HG02870 (cell line): Measurements from ENCODE around the gene LGALS3BP.
"Not testable (repeated sequence)": the region's sequence is repeated elsewhere in the genome, so short reads cannot be mapped to it uniquely, and the experiment has no call there.

Experiments
- ATAC-seq: cut with Tn5 transposase; IDR thresholded peaks from one replicate; pipeline ENCODE4 v1.9.1; 2021; ENCODE audit warnings: mild to moderate bottlenecking, moderate library complexity; ENCODE audit not compliant: unreplicated experiment

LGALS3BP gene

DNA sequence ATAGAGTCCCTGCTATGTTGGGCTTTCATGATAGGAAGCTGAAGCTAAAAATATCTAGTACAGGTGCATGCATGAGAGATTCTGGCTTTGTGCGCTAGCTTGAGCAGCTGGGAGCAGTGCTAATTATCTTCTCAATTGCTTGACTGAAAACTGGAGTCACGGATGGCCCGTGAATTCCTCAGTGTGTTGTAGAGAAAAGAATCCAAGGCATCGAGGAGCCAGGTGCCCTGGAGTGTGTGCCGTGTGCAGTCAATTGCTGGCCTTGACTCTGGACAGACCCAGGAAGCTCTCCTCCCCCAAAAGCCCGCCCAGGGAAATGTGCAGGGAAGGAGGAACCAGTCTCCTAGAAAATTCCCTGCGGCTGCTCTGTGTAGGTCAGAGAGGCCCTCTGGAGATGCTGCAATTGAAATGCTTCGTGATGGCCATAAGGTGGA is 14.2 kb downstream of the LGALS3BP start:
- ATAC-seq = no peak

GRCh38 chr17:78963378-78963777 is 16.3 kb downstream of the LGALS3BP start:
- no peak for ATAC-seq

- not testable (repeated sequence) for ATAC-seq
Measured at GRCh38 chr17:78962984-78963348, 16.8 kb downstream of the LGALS3BP start.

DNA sequence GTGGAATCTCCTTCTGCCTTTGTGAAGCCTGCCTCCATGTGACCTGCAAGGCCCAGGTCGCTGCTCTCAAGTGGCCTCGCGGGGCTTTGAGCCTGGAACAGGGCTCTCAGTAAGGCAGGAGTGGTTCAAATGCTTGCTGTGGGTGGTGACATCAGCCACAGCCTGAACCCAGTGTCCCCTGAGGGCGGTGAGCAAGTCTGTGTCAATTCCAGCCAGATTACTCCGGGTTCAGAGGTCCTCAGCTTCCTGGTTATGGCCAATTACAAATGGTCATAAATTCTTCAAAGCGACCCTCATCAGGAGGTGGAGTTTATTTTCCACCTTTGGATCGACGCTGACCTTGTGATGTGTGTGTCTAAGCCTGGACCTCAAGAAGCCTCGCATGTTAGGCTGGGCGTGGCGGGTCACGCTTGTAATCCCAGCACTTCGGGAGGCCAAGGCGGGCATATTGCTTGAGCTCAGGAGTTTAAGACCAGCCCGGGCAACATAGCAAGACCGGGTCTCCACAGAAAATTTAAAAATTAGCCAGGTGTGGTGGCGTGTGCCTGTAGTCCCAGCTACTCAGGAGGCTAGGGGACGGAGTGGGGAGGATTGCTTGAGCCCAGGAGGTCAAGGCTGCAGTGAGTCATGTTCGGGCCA is 17.3 kb downstream of the LGALS3BP start:
- no peak for ATAC-seq

DNA sequence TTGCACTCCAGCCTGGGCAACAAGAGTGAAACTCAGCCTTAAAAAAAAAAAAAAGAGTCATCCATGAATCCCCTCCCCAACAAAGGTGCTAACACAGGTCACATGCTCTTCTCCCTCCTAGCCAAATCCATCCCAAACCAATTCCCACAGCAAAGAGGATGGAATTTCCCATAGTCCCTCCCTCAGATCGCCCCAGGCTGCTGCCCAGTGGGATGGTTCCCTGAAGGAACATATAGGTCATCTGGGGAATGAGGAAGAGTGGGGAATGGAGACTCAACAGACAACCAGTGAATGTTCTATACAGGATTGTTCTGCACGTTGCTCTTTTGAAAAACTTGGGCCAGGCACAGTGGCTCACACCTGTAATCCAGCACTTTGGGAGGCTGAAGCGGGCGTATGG is 18.2 kb downstream of the LGALS3BP start:
- ATAC-seq = no peak

DNA sequence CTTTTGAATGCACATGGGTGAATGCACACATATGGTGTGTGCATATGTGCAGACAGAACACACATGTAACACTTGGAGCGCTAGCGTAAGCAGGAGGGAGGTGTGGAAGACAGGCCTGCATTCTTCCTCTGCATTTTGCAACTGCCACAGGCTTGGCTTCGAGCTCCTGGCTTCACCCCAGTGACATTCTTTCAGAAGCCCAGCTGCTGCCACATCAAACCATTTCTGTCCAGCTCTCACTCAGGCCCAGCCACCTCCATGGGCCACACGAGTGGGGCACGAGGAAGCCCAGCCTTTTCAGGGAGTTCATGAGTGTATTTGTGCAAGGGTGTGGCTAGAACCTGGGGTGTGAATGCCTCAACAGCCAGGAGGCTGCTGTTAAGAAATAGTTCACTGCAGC is 18.8 kb downstream of the LGALS3BP start:
- no peak for ATAC-seq

GRCh38 chr17:78959803-78960202 is 19.9 kb downstream of the LGALS3BP start:
- ATAC-seq = no peak

- no peak for ATAC-seq
Measured at GRCh38 chr17:78958641-78959127, 21.0 kb downstream of the LGALS3BP start.

- ATAC-seq = no peak
Measured at GRCh38 chr17:78957128-78957527, 22.6 kb downstream of the LGALS3BP start.

DNA sequence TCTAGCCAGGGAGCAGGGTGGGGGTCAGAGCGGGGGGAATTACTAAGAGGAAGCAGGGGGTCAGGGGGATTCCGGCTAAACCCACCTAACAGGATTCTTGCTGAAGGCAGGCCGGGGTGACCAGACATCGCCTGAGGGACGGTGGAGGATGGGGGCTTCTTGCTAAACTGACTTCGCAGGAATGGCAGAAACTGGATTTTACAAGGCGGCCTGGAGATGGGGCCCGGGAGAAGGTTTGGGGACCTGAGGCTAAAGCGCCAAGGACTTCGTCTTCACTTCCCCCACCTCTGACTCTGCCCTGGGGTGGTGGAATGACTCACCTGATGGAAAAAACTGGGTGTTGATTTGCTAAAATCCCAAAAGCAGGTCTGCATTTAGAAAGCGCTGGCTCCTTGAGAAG is 23.5 kb downstream of the LGALS3BP start:
- no peak for ATAC-seq

DNA sequence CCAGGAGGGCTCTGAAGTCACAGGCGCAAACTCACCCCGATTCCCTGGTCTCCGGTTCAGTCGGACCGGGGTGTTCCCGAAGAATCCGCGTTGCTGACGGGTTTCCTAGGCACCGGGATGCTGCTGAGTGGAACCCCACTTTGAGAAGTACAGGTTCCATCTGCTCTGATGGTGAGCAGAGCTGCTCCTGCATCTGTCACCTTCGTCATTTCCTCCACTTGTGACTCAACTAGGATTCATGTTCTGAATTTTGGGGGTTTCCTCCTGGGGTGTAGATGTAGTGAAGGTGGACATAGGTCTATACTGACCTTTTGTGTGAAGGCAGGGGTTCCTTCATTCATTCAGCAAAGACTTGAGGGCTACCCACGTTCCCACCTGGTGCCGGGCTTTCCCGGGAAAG is 25.0 kb downstream of the LGALS3BP start:
- ATAC-seq = no peak

- ATAC-seq = no peak
Measured at GRCh38 chr17:78953356-78954350, 26.1 kb downstream of the LGALS3BP start.

DNA sequence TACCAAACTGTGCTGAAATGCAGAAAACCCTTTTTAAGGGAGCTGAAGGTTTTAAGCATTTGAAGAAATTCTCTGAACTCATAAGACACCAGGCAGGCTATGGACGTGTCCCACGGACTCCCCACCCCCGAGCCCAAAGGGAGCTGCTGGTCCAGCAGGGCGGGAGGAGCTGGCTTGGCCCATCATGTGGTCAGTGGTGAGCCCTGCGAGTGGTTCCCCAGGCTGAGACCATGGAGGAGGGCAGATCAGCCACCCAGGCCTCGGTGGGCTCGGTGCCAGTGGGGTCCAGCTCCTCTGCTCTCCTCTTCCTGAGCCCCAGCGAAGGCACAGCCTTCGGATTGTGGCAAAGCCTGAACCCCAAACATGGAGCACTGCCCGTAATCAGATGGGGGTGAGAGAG is 27.0 kb downstream of the LGALS3BP start:
- no peak for ATAC-seq

DNA sequence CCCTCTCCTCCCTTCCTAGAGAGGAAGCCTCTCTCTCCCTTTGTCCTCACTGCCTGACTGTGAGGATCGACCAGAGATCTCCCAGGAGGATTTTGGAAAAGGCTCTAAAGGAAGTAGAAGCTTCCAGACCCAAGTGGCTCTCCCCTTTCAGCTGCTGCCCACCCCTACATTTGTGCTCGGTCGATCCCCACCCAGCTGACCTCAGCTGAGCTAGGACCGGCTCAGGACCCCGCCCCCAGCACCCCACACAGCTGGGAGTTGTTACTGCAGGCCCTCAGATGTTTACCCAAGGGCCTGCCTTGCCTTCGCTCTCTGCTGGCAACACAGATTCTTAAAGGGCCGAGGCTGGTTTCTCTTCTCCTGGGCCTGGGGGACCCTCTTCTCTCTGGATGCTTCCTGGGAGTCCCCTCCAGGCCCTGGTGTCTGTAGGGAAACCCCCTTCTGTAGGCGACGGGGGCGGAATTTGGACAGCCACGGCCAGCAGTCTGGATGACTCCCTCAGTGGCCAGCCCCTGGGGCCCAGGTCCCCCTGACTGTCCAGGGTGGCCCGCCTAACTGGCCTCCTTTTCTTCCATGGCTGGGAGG is 27.7 kb downstream of the LGALS3BP start:
- ATAC-seq = no peak

DNA sequence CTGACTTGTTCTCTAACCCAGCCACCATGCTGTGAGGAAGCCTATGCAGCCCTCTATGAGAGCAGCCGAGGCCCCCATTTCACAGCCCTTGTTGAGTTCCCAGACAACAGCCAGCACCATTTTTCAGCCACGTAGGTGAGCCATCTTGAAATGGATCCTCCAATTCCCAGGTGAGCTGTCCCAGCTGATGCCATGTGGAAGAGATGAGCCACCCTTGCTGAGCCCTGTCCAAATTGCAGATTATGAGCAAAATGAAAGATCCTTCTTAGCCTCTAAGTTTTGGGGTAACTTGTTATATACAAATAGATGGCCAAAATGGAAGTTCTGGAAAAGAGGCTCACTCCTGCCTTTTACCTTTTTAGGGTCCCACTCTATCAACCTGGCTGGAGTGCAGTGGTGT is 28.9 kb downstream of the LGALS3BP start:
- ATAC-seq = no peak

GRCh38 chr17:78947235-78948149 is 32.2 kb downstream of the LGALS3BP start:
- ATAC-seq = no peak

GRCh38 chr17:78946631-78947030 is 33.1 kb downstream of the LGALS3BP start:
- ATAC-seq = no peak

GRCh38 chr17:78946131-78946530 is 33.6 kb downstream of the LGALS3BP start:
- ATAC-seq = no peak

GRCh38 chr17:78945455-78945854 is 34.3 kb downstream of the LGALS3BP start:
- ATAC-seq = not testable (repeated sequence)

DNA sequence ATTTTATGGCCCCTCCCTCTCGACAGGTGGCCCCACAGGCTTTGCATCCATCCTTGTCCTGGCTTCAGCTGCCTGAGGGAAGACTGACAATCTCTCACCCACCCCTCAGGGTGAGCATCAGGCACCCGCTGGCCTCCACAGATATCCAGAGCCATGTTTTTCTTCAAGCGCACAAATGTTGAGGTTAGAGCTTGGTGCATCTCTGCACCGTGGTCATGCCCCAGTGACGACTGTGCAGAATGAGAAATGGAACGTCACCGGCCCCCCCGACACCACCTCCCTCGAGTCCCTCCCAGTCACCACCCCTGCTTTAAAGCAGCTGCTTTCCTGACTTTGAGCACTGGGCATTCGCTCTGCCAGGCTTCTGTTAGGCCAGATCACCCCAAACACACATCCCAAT is 34.8 kb downstream of the LGALS3BP start:
- no peak for ATAC-seq

- ATAC-seq = no peak
Measured at GRCh38 chr17:78944026-78944425, 35.7 kb downstream of the LGALS3BP start.
